HEK293T (cell line): Measurements from ENCODE around the gene INPP4B.

Source experiments
- CTCF ChIA-PET: fragments of 350-600 bp; formaldehyde crosslinking; extraction: SDS; loops from one replicate; lab custom pipeline; 2021; ENCODE audit warnings: antibody characterized with exemption, inconsistent platforms; lab: Yijun Ruan, JAX
- POLR2A ChIA-PET: fragments of 350-600 bp; formaldehyde crosslinking; extraction: SDS; loops from one replicate; lab custom pipeline; 2020; ENCODE audit warnings: antibody characterized with exemption, inconsistent platforms; lab: Yijun Ruan, JAX
- DNase-seq: peaks from one replicate; pipeline ENCODE4 v3.0.0; 2012; ENCODE audit warnings: mixed read lengths; ENCODE audit errors: extremely low spot score
- ARNT ChIP-seq: fragments of 450-650 bp; IDR thresholded peaks from 2 replicates; pipeline ENCODE4 v1.6.1; 2017; ENCODE audit warnings: mild to moderate bottlenecking
- BHLHE40 ChIP-seq: fragments of 450-650 bp; IDR thresholded peaks from 2 replicates; pipeline ENCODE4 v1.6.1; 2016; ENCODE audit warnings: mild to moderate bottlenecking, moderate library complexity, borderline replicate concordance
- CTBP1 ChIP-seq: fragments of 450-650 bp; IDR thresholded peaks from 2 replicates; pipeline ENCODE4 v1.6.1; 2016; ENCODE audit warnings: borderline replicate concordance
- ELF4 ChIP-seq: fragments of 450-650 bp; IDR thresholded peaks from 2 replicates; pipeline ENCODE4 v1.6.1; 2017; ENCODE audit warnings: antibody characterized with exemption
- FOXA1 ChIP-seq: fragments of 450-650 bp; IDR thresholded peaks from 2 replicates; pipeline ENCODE4 v1.6.1; 2016; ENCODE audit warnings: mild to moderate bottlenecking
- FOXK2 ChIP-seq: fragments of 450-650 bp; IDR thresholded peaks from 2 replicates; pipeline ENCODE4 v1.6.1; 2016; ENCODE audit warnings: mild to moderate bottlenecking
- FOXM1 ChIP-seq: fragments of 450-650 bp; IDR thresholded peaks from 2 replicates; pipeline ENCODE4 v1.6.1; 2017; ENCODE audit warnings: mild to moderate bottlenecking, borderline replicate concordance
- HDGF ChIP-seq: fragments of 450-650 bp; IDR thresholded peaks from 2 replicates; pipeline ENCODE4 v1.6.1; 2017; ENCODE audit warnings: antibody characterized with exemption, borderline replicate concordance
- L3MBTL2 ChIP-seq: fragments of 450-650 bp; conservative IDR thresholded peaks from 2 replicates; pipeline ENCODE4 v1.6.1; 2016; ENCODE audit warnings: mild to moderate bottlenecking
- LEF1 ChIP-seq: fragments of 450-650 bp; IDR thresholded peaks from 2 replicates; pipeline ENCODE4 v1.6.1; 2017; ENCODE audit warnings: mild to moderate bottlenecking, borderline replicate concordance
- NFRKB ChIP-seq: fragments of 450-650 bp; IDR thresholded peaks from 2 replicates; pipeline ENCODE4 v1.6.1; 2016; ENCODE audit warnings: mild to moderate bottlenecking, moderate library complexity
- SP1 ChIP-seq: fragments of 450-650 bp; IDR thresholded peaks from 2 replicates; pipeline ENCODE4 v1.6.1; 2017
- SUZ12 ChIP-seq: fragments of 450-650 bp; IDR thresholded peaks from 2 replicates; pipeline ENCODE4 v1.6.1; 2016; ENCODE audit warnings: mild to moderate bottlenecking
- TARDBP ChIP-seq: fragments of 450-650 bp; IDR thresholded peaks from 2 replicates; pipeline ENCODE4 v1.6.1; 2016
- ZNF384 ChIP-seq: fragments of 450-650 bp; IDR thresholded peaks from 2 replicates; pipeline ENCODE4 v1.6.1; 2016
- TF ChIP-seq, protein P1 (sequence below): fragments of 450-650 bp; IDR thresholded peaks from 2 replicates; pipeline ENCODE4 v1.6.1; 2016

INPP4B gene

DNA sequence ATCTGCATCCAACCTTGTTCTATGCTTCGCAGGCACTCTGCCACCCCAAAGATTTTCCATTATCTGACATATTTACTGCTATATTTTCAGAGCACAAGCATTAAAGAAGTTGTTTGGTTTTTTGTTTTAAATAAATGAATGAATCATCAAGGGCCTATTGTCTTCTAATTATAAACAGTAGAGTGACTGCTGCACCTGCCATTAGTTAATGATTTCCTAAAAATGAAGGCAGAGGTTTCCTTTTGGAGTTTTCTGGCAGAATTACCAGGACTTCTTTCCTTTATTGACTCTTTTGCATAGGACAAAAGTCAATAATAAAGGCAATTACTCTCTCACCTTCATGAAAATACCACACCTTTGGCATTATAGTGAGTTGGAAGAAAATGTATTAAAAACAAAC is 238.1 kb downstream of the INPP4B start:
- ChIA-PET CTCF (no interaction called here), POLR2A (no interaction called here)
- no peak for DNase-seq
- TF ChIP-seq, protein P1, sequence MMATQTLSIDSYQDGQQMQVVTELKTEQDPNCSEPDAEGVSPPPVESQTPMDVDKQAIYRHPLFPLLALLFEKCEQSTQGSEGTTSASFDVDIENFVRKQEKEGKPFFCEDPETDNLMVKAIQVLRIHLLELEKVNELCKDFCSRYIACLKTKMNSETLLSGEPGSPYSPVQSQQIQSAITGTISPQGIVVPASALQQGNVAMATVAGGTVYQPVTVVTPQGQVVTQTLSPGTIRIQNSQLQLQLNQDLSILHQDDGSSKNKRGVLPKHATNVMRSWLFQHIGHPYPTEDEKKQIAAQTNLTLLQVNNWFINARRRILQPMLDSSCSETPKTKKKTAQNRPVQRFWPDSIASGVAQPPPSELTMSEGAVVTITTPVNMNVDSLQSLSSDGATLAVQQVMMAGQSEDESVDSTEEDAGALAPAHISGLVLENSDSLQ, result no peak
- no peak for TF ChIP-seq ARNT
- no peak for TF ChIP-seq FOXA1
- TF ChIP-seq TARDBP, result no peak
- TF ChIP-seq LEF1, result no peak
- no peak for TF ChIP-seq ELF4
- TF ChIP-seq FOXM1, result no peak
- TF ChIP-seq CTBP1, result no peak
- no peak for TF ChIP-seq BHLHE40
- no peak for TF ChIP-seq NFRKB
- TF ChIP-seq ZNF384, result no peak
- no peak for TF ChIP-seq HDGF
- TF ChIP-seq L3MBTL2, result no peak
- TF ChIP-seq FOXK2, result no peak
- no peak for TF ChIP-seq SUZ12
- no peak for TF ChIP-seq SP1

DNA sequence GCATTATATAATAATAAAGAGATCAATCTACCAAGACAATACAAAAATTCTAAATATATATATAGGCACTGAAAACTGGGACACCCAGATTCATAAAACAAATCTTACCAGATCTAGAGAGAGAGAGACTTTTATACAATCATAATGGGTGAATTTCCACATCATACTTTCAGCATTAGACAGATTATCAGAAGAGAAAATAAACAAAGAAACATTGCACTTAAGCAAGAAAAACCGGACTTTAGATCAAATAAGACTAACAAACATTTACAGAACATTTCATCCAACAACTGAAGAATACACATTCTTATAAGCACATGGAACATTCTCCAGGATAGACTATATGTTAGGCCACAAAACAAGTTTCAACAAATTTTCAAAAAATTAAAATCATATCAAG is 245.1 kb downstream of the INPP4B start:
- CTCF ChIA-PET, result no interaction called here
- no peak for TF ChIP-seq FOXM1
- TF ChIP-seq TARDBP, result no peak
- no peak for TF ChIP-seq ZNF384
- no peak for TF ChIP-seq SP1
- TF ChIP-seq, protein P1, result no peak
- no peak for TF ChIP-seq LEF1
- no peak for TF ChIP-seq ELF4
- no peak for TF ChIP-seq BHLHE40
- no peak for TF ChIP-seq SUZ12
- TF ChIP-seq FOXA1, result no peak
- TF ChIP-seq HDGF, result no peak
- TF ChIP-seq FOXK2, result no peak
- TF ChIP-seq L3MBTL2, result no peak
- TF ChIP-seq CTBP1, result no peak
- no peak for TF ChIP-seq ARNT
- DNase-seq, result no peak
- POLR2A ChIA-PET, result no interaction called here

DNA sequence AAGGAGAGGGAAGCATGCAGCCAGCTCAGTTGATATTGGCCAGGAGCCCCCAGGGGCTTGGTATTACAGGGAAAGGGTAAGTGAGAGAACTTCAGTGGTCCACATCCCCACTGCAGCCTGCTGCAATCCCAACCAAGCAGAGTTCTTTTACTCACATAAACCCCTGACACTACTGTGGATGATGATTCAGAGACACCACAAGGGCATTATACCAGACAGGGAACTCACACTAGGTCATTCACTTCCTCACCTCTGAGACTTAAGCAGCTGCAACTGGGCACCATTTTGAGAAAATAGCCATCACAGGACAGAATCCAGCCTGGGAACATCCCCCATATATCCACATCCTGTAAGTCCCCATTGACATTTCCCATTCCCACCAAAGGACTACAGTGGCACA is 248.0 kb downstream of the INPP4B start:
- TF ChIP-seq, protein P1, result no peak
- TF ChIP-seq CTBP1 (no peak), SP1 (no peak)
- no peak for DNase-seq
- POLR2A ChIA-PET, result no interaction called here
- CTCF ChIA-PET, result interaction anchor here (0.6 kb wide), 1 partner anchor 45 kb away, joined by 3 read pairs; no protein-coding TSS in a partner anchor

DNA sequence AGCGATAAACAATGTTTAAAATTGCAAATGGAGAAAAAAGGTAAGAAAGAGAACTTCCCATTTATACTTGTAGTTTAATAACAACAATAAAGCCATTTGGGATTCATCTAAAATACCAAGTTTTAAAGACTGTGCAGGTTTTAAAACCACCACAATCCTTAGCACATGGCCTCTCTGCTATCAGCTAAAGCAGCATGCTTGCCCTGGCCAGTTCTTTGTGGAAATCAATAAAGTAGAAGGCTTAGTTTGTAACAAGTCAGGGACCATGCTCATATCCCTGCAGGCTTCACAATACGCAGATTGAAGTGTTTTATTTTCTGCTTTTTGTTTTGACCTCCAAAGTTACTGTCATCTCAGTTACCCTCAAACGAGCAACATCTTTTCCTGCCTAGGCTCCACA is 249.5 kb downstream of the INPP4B start:
- ChIA-PET POLR2A (no interaction called here), CTCF (no interaction called here)
- no peak for DNase-seq
- TF ChIP-seq SUZ12 (no peak), HDGF (no peak), BHLHE40 (no peak), L3MBTL2 (no peak), FOXK2 (no peak), ARNT (no peak), SP1 (no peak), LEF1 (no peak), FOXA1 (no peak), ELF4 (no peak), TARDBP (no peak), NFRKB (no peak)
- TF ChIP-seq, protein P1, result no peak

DNA sequence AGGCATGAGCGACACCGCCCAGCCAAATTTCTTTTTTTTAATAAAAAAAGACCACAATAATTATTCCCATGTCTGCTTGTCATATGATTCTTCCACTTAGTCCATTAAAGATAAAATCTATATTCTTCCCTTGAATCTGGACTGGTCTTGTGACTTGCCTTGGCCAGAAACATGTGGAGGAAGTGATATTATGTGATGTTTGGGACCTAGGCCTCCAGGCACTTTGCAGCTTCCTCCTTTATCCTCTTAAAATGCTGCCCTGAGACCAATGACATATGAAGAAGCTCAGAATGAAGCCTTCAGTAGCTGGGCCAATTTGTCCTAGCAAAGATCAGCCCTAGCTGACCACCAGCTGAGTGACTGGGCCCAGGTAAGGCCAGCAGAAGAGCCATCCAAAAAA is 250.0 kb downstream of the INPP4B start:
- TF ChIP-seq L3MBTL2, result no peak
- no peak for TF ChIP-seq CTBP1
- TF ChIP-seq SUZ12, result no peak
- no peak for TF ChIP-seq LEF1
- TF ChIP-seq SP1, result no peak
- TF ChIP-seq, protein P1, result no peak
- no peak for TF ChIP-seq ARNT
- no peak for TF ChIP-seq FOXM1
- TF ChIP-seq ZNF384, result no peak
- no peak for TF ChIP-seq FOXK2
- no peak for TF ChIP-seq TARDBP
- POLR2A ChIA-PET, result no interaction called here

More for the DNA sequence above, 250.0 kb downstream of the INPP4B start:
- DNase-seq, result no peak
- CTCF ChIA-PET, result no interaction called here
